ENCODE results near the gene LARP4B. TPM values are rescaled to one million over a fixed set of nuclear protein-coding genes. Genes with fewer than 3 reads are reported as not detected.

The LARP4B gene
- total and polyA plus RNA-seq, 2 of the 13 experiments (the other 11 are each of a cell fraction or from before 2014, with no cell fraction given): 19.5 to 30.2 TPM

- TF ChIP-seq NR2F1 (CRISPR knock-in tag; IDR thresholded peaks at IDR 0.05) (no peak; a peak in 1 of 4 replicates), MAX (IDR thresholded peaks at IDR 0.05) (no peak), ZC3H13 (CRISPR knock-in tag; IDR thresholded peaks at IDR 0.05) (no peak), NR1H2 (CRISPR knock-in tag; IDR thresholded peaks at IDR 0.05; ENCODE audit: borderline replicate concordance, low read depth) (no peak), ZNF580 (CRISPR knock-in tag; IDR thresholded peaks at IDR 0.05; ENCODE audit: borderline replicate concordance, low read depth) (peak; percentile 35; the same call in 1 of the 2 replicates), KMT2A (CRISPR knock-in tag; IDR thresholded peaks at IDR 0.05) (no peak), HHEX (CRISPR knock-in tag; IDR thresholded peaks at IDR 0.05) (no peak), ZBTB33 (CRISPR knock-in tag; IDR thresholded peaks at IDR 0.05) (0 out of 2 replicates have a peak, but pooled peaks have one; percentile 11), YY1 (IDR thresholded peaks at IDR 0.05; ENCODE audit: insufficient read depth, insufficient replicate concordance, low read depth, low read length) (no peak), SNAPC2 (CRISPR knock-in tag; IDR thresholded peaks at IDR 0.05) (no peak), ZNF740 (CRISPR knock-in tag; IDR thresholded peaks at IDR 0.05) (no peak), DBP (CRISPR knock-in tag; IDR thresholded peaks at IDR 0.05; ENCODE audit: not compliant biosample characterization) (no peak), RBAK (CRISPR knock-in tag; IDR thresholded peaks at IDR 0.05) (no peak), TCF7L2 (IDR thresholded peaks at IDR 0.05; ENCODE audit: low read depth, low read length) (no peak), HMG20A (CRISPR knock-in tag; IDR thresholded peaks at IDR 0.05; ENCODE audit: borderline replicate concordance) (no peak), ZNF644 (CRISPR knock-in tag; IDR thresholded peaks at IDR 0.05; ENCODE audit: low read depth) (no peak), ZFY (CRISPR knock-in tag; IDR thresholded peaks at IDR 0.05) (0 out of 2 replicates have a peak, but pooled peaks have one; percentile 24), ZNF121 (CRISPR knock-in tag; IDR thresholded peaks at IDR 0.05) (no peak), MEIS2 (CRISPR knock-in tag; IDR thresholded peaks at IDR 0.05) (no peak)
Observed at GRCh38 chr10:964988-965417, 33.5 kb upstream of the LARP4B start (continued).
